H1 (cell line): Measurements from ENCODE around the gene MRC2. TPM values are rescaled to one million over a fixed set of nuclear protein-coding genes. Genes with fewer than 3 reads are reported as not detected.

ENCODE experiments used
- CTCF ChIA-PET: fragments of 300-600 bp; sonication (Branson Sonifier 250); formaldehyde crosslinking; loops from one replicate; lab custom pipeline; 2021; ENCODE audit not compliant: partially characterized antibody; lab: Charles Lee
- POLR2A ChIA-PET: fragments of 300-600 bp; sonication (Branson Sonifier 250); formaldehyde crosslinking; loops from one replicate; lab custom pipeline; 2021; ENCODE audit warnings: inconsistent platforms; ENCODE audit not compliant: partially characterized antibody; lab: Charles Lee
- DNase-seq, 2 experiments: peaks; one replicate each; pipeline versions ENCODE4 v3.0.0 to v3.0.0-alpha.2; 2010 to 2022; ENCODE audit warnings: low spot score in 2 of 2, low read depth in 1 of 2, mixed read lengths in 1 of 2
- FAIRE-seq: peaks from 2 replicates; lab custom pipeline; 2011; peaks lifted over from hg19 to GRCh38; lab: Jason Lieb, UNC
- H2AFZ ChIP-seq: 2 replicates; pipeline ENCODE4 v1.8.1; 2012; ENCODE audit warnings: low read length, inconsistent platforms
- H2AK5ac ChIP-seq: 2 replicates; pipeline ENCODE4 v1.6.1; 2013; ENCODE audit warnings: low read depth, low read length
- H2BK120ac ChIP-seq: replicated peaks from 2 replicates; pipeline ENCODE3; 2013; ENCODE audit warnings: low read depth, low read length, inconsistent platforms
- H2BK12ac ChIP-seq: 2 replicates; pipeline ENCODE4 v1.6.1; 2013; ENCODE audit warnings: low read depth, low read length
- H2BK15ac ChIP-seq: 2 replicates; pipeline ENCODE4 v1.6.1; 2013; ENCODE audit warnings: low read length
- H2BK20ac ChIP-seq: 2 replicates; pipeline ENCODE4 v1.6.1; 2013; ENCODE audit warnings: low read length
- H2BK5ac ChIP-seq: 2 replicates; pipeline ENCODE4 v1.6.1; 2013; ENCODE audit warnings: low read depth, low read length
- H3K14ac ChIP-seq: 2 replicates; pipeline ENCODE4 v1.6.1; 2013; ENCODE audit warnings: inconsistent platforms; ENCODE audit not compliant: insufficient read length
- H3K18ac ChIP-seq: 2 replicates; pipeline ENCODE4 v1.6.1; 2013; ENCODE audit warnings: low read length; ENCODE audit errors: extremely low read depth
- H3K23ac ChIP-seq: 2 replicates; pipeline ENCODE4 v1.6.1; 2013; ENCODE audit warnings: inconsistent platforms; ENCODE audit not compliant: insufficient read length
- H3K23me2 ChIP-seq: 2 replicates; pipeline ENCODE4 v1.6.1; 2013; ENCODE audit warnings: low read depth, low read length
- H3K27ac ChIP-seq: 2 replicates; pipeline ENCODE4 v1.6.1; 2011; ENCODE audit warnings: low read depth, low read length, inconsistent platforms
- H3K27me3 ChIP-seq, 4 experiments: replicated peaks in 1 of 4; 1 replicate in 1 of 4; 2 replicates in 3 of 4; pipeline versions ENCODE4 v1.6.1 to v1.8.1; 2011 to 2013; ENCODE audit warnings: low read length in 3 of 4, mild to moderate bottlenecking in 3 of 4, inconsistent platforms in 2 of 4, mixed read lengths in 2 of 4, moderate library complexity in 1 of 4; ENCODE audit not compliant: control insufficient read depth in 3 of 4, insufficient read depth in 3 of 4; ENCODE audit errors: extremely low read depth in 1 of 4
- H3K36me3 ChIP-seq, 4 experiments: 2 replicates each; pipeline versions ENCODE4 v1.6.1 to v1.8.1; 2011 to 2013; ENCODE audit warnings: mild to moderate bottlenecking in 4 of 4, low read length in 3 of 4, moderate library complexity in 2 of 4, control low read depth in 1 of 4, inconsistent platforms in 1 of 4; ENCODE audit not compliant: insufficient read depth in 4 of 4, control insufficient read depth in 2 of 4
- H3K4ac ChIP-seq: replicated peaks from 2 replicates; pipeline ENCODE3; 2013; ENCODE audit warnings: low read length, low read depth, mixed read lengths, inconsistent platforms; ENCODE audit not compliant: insufficient read length
- H3K4me1 ChIP-seq, 4 experiments: replicated peaks in 1 of 4; 1 replicate in 1 of 4; 2 replicates in 3 of 4; pipeline versions ENCODE4 v1.6.1 to v1.8.1; 2011 to 2013; ENCODE audit warnings: low read length in 3 of 4, inconsistent platforms in 2 of 4, mixed read lengths in 1 of 4; ENCODE audit not compliant: insufficient read depth in 4 of 4, control insufficient read depth in 3 of 4
- H3K4me2 ChIP-seq, 2 experiments: 2 replicates each; pipeline versions ENCODE4 v1.6.1 to v1.8.1; 2011 to 2013; ENCODE audit warnings: low read depth in 2 of 2, low read length in 2 of 2, control low read depth in 1 of 2, inconsistent platforms in 1 of 2, mild to moderate bottlenecking in 1 of 2; ENCODE audit not compliant: insufficient read depth in 1 of 2
- H3K4me3 ChIP-seq, 4 experiments: fragments of 200-600, 300-600 bp in 1 of 4; sonication (generic), shearing (Covaris generic), sonication (Bioruptor Twin) in 1 of 4; 2 replicates each; pipeline versions ENCODE4 v1.5.1 to v1.8.1; 2011 to 2016; ENCODE audit warnings: low read length in 4 of 4, low read depth in 3 of 4, control low read depth in 2 of 4, inconsistent platforms in 2 of 4, mild to moderate bottlenecking in 2 of 4, mixed read lengths in 1 of 4, moderate library complexity in 1 of 4; ENCODE audit not compliant: insufficient read depth in 2 of 4; ENCODE audit errors: extremely low read depth in 1 of 4
- H3K56ac ChIP-seq: replicated peaks from 2 replicates; pipeline ENCODE3; 2013; ENCODE audit warnings: low read depth, mild to moderate bottlenecking, mixed read lengths, low read length, inconsistent platforms; ENCODE audit not compliant: insufficient read length
- H3K79me1 ChIP-seq: 2 replicates; pipeline ENCODE4 v1.6.1; 2013; ENCODE audit warnings: low read depth, low read length, control low read depth
- H3K79me2 ChIP-seq, 2 experiments: 2 replicates each; pipeline versions ENCODE4 v1.6.1 to v1.8.1; 2012 to 2013; ENCODE audit warnings: low read length in 2 of 2, mild to moderate bottlenecking in 2 of 2, inconsistent platforms in 1 of 2; ENCODE audit not compliant: insufficient read depth in 2 of 2, control insufficient read depth in 1 of 2
- H3K9ac ChIP-seq, 4 experiments: replicated peaks in 1 of 4; 1 replicate in 1 of 4; 2 replicates in 3 of 4; pipeline versions ENCODE4 v1.6.1 to v1.8.1; 2011 to 2013; ENCODE audit warnings: low read depth in 3 of 4, low read length in 3 of 4, control low read depth in 2 of 4, mild to moderate bottlenecking in 2 of 4, moderate library complexity in 2 of 4, inconsistent platforms in 1 of 4; ENCODE audit errors: extremely low read depth in 1 of 4
- H3K9me3 ChIP-seq, 2 experiments: 2 replicates each; pipeline versions ENCODE4 v1.6.1 to v1.8.1; 2012 to 2013; ENCODE audit warnings: mild to moderate bottlenecking in 2 of 2, moderate library complexity in 2 of 2, control low read depth in 1 of 2, inconsistent platforms in 1 of 2, low read depth in 1 of 2, low read length in 1 of 2, mixed read lengths in 1 of 2; ENCODE audit not compliant: insufficient read depth in 2 of 2
- H4K20me1 ChIP-seq, 2 experiments: replicated peaks in 1 of 2; 2 replicates each; pipeline versions ENCODE3 to v1.8.1; 2011 to 2013; ENCODE audit warnings: inconsistent platforms in 2 of 2, low read length in 2 of 2, mild to moderate bottlenecking in 1 of 2; ENCODE audit not compliant: insufficient read depth in 2 of 2, control insufficient read depth in 1 of 2
- H4K5ac ChIP-seq: 2 replicates; pipeline ENCODE4 v1.6.1; 2013; ENCODE audit warnings: low read length, low read depth, mixed read lengths, inconsistent platforms; ENCODE audit not compliant: insufficient read length
- H4K8ac ChIP-seq: 2 replicates; pipeline ENCODE4 v1.8.0; 2013; ENCODE audit warnings: mild to moderate bottlenecking, moderate library complexity, low read length, inconsistent platforms; ENCODE audit not compliant: insufficient read depth; ENCODE audit errors: extremely low read depth
- H4K91ac ChIP-seq: replicated peaks from 2 replicates; pipeline ENCODE3; 2013; ENCODE audit warnings: low read length, mixed read lengths, inconsistent platforms; ENCODE audit not compliant: insufficient read length
- ASH2L ChIP-seq: fragments of 200-600, 300-600 bp; sonication (generic); IDR thresholded peaks from one replicate; pipeline ENCODE4 v1.7.1; 2017; ENCODE audit warnings: low read length
- CHD2 ChIP-seq: IDR thresholded peaks from 2 replicates; pipeline ENCODE4 v1.6.1; 2012; ENCODE audit warnings: low read length, improper control_type of control experiment
- HDAC2 ChIP-seq, 2 experiments: fragments of 300-600 bp in 1 of 2; sonication (generic) in 1 of 2; IDR thresholded peaks; 2 replicates each; pipeline ENCODE4 v1.6.1; 2011 to 2012; ENCODE audit warnings: low read depth in 2 of 2, low read length in 2 of 2, mild to moderate bottlenecking in 2 of 2, moderate library complexity in 2 of 2, borderline replicate concordance in 1 of 2, inconsistent platforms in 1 of 2
- JUND ChIP-seq: IDR thresholded peaks from 2 replicates; pipeline ENCODE4 v1.6.1; 2011; ENCODE audit warnings: mild to moderate bottlenecking, improper control_type of control experiment, low read length
- NANOG ChIP-seq: IDR thresholded peaks from 2 replicates; pipeline ENCODE4 v1.6.1; 2011; ENCODE audit warnings: low read length, low read depth, mild to moderate bottlenecking, inconsistent platforms; ENCODE audit not compliant: insufficient read depth, poor library complexity, severe bottlenecking
- PHF8 ChIP-seq: fragments of 200-600 bp; sonication (generic); conservative IDR thresholded peaks from 2 replicates; pipeline ENCODE4 v1.7.1; 2012; ENCODE audit warnings: low read depth, mild to moderate bottlenecking, inconsistent platforms, low read length, moderate library complexity
- POLR2AphosphoS5 ChIP-seq: IDR thresholded peaks from 2 replicates; pipeline ENCODE4 v1.6.1; 2011; ENCODE audit warnings: low read depth, low read length
- SAP30 ChIP-seq: fragments of 300-600 bp; sonication (generic); IDR thresholded peaks from 2 replicates; pipeline ENCODE4 v1.7.1; 2012; ENCODE audit warnings: low read length, moderate library complexity, mild to moderate bottlenecking, inconsistent platforms; ENCODE audit not compliant: insufficient read depth, insufficient replicate concordance
- SP4 ChIP-seq: IDR thresholded peaks from 2 replicates; pipeline ENCODE4 v1.6.1; 2012; ENCODE audit warnings: low read length, inconsistent platforms
- SUZ12 ChIP-seq: fragments of 200-600 bp; sonication (generic); IDR thresholded peaks from 2 replicates; pipeline ENCODE4 v1.6.1; 2012; ENCODE audit warnings: mild to moderate bottlenecking, inconsistent platforms, low read length, moderate library complexity, mixed read lengths
- ZNF274 ChIP-seq: IDR thresholded peaks from 2 replicates; pipeline ENCODE4 v1.7.0; 2012; ENCODE audit warnings: low read length, borderline replicate concordance; ENCODE audit errors: extremely low read depth
- WGBS, 2 experiments: shearing (Covaris generic) in 1 of 2; methylation state at CpG; one replicate each; pipeline versions ENCODE4 v1.1.6 to v1.1.7; 2013 to 2015; ENCODE audit warnings: low lambda C conversion rate in 2 of 2, mixed read lengths in 2 of 2, inconsistent platforms in 1 of 2, low coverage in 1 of 2, missing lambda C conversion rate in 1 of 2; ENCODE audit not compliant: insufficient replicate concordance in 2 of 2, insufficient coverage in 1 of 2, insufficient read length in 1 of 2; ENCODE audit errors: extremely low coverage in 1 of 2, missing lambda C conversion rate in 1 of 2; 5-methylcytosine and 5-hydroxymethylcytosine counted together
- polyA plus RNA-seq, 7 experiments: library from polyadenylated mRNA; depleted of rRNA in 3 of 7; stranded (reverse) in 5 of 7; unstranded in 2 of 7; fragments of >200 nt in 5 of 7; fragments of 200-250 nt in 2 of 7; gene quantifications; 1 replicate in 5 of 7; 2 replicates in 1 of 7; 4 replicates in 1 of 7; pipeline versions ENCODE4 v1.2.1 to v1.2.3, GENCODE V29; 2011 to 2013; ENCODE audit warnings: missing spikeins in 2 of 7, mixed read lengths in 2 of 7
- total RNA-seq: library from RNA; stranded (reverse); fragmentation: NEBNext Ultra II Directional; extraction: Animal tissue kit (Norgen Biotek cat#: 25700); gene quantifications from 2 replicates; pipeline ENCODE4 v1.2.1, GENCODE V29; 2021
- TF ChIP-seq, protein P1 (sequence below): IDR thresholded peaks from 2 replicates; pipeline ENCODE4 v1.6.1; 2012; ENCODE audit warnings: inconsistent platforms

Gene MRC2
- total and polyA plus RNA-seq, 2 of the 8 experiments (the other 6 are each of a cell fraction or from before 2014, with no cell fraction given): 7.0 to 24.2 TPM

DNA sequence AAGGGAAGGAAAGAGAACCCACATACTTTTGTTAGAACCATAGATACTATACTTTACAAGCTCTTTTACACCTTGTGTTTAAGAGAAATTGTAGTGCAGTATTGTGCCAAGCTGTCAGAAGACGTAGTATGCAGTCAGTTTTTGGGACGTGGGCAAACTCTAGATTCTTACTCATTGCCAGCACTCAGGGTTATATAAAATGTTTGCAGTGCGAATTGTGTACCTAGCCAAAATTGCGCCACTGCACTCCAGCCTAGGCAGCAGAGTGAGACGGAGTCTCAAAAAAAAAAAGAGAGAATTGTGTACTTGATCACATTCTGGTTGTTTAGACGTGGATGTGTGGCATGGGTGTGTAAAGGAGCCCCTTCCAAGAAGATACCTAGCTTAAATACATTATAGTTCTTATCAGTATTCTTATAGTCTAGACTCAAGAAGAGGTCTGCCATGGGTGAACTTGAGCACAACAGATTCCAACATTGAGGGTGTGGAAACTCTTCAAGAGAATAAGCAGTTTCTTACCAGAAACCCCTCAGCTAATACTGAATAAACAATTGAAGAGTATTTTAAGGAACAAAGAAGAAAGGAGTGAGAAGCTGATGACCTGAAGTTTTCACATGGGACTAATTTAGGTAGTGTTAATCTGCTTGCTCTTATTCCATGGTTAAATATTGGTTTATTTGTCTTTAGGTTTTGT lies 27.4 kb upstream of the MRC2 start:
- no peak overlapping the region for H3K18ac ChIP-seq
- no peak overlapping the region for H2BK20ac ChIP-seq
- no peak overlapping the region for H2AK5ac ChIP-seq
- H2BK12ac ChIP-seq: no peak overlapping the region
- POLR2A ChIA-PET: no interaction called here
- H4K91ac ChIP-seq: no peak overlapping the region
- H4K5ac ChIP-seq: no peak overlapping the region
- H3K4me2 ChIP-seq: no peak overlapping the region
- no peaks in the 10 kb centered on the region for H3K79me1 ChIP-seq
- H3K4me1 ChIP-seq: no peaks in the 10 kb centered on the region
- no peak overlapping the region for H2BK15ac ChIP-seq
- no peak overlapping the region for H3K56ac ChIP-seq
- no peaks in the 10 kb centered on the region for H3K79me2 ChIP-seq
- H3K9ac ChIP-seq: no peak overlapping the region
- H2BK5ac ChIP-seq: no peak overlapping the region
- H3K27me3 ChIP-seq: no peaks in the 10 kb centered on the region
- H3K9me3 ChIP-seq: no peaks in the 10 kb centered on the region; a peak in 1 of 4 replicates
- H2AFZ ChIP-seq: no peak overlapping the region
- H3K4me3 ChIP-seq: no peak overlapping the region
- H3K14ac ChIP-seq: no peak overlapping the region
- no peak overlapping the region for H3K23ac ChIP-seq
- H3K23me2 ChIP-seq: no peaks in the 10 kb centered on the region
- H3K4ac ChIP-seq: no peak overlapping the region
- peaks cover 0 to 2% of the 10 kb centered on the region in 2 experiments for H4K20me1 ChIP-seq
- H4K8ac ChIP-seq: no peak overlapping the region
- no peak overlapping the region for H3K27ac ChIP-seq
- FAIRE-seq: no peak
- WGBS, 2 experiments: 86% methylated on average over 6 of the region's 6 CpGs; no CpG with 5 or more reads in 1 of the 2 experiments
- no peak for DNase-seq
- CTCF ChIA-PET: interaction anchor here (0.6 kb wide), 2 partner anchors 272 to 423 kb away, joined by 3 to 4 read pairs; no protein-coding TSS in a partner anchor
- H3K36me3 ChIP-seq: peaks cover 2 to 71% (median 22%) of the 10 kb centered on the region in 4 experiments; a peak in 7 of 8 replicates
- H2BK120ac ChIP-seq: no peak overlapping the region
- TF ChIP-seq HDAC2 (IDR thresholded peaks at IDR 0.05; ENCODE audit: borderline replicate concordance in 1 of 2, low read depth in 2 of 2, low read length in 2 of 2) (no peak), POLR2AphosphoS5 (no peak), SUZ12 (no peak), ZNF274 (no peak), ASH2L (no peak), CHD2 (no peak), SAP30 (no peak), NANOG (no peak), SP4 (no peak), PHF8 (no peak), JUND (no peak)
- TF ChIP-seq, protein P1, sequence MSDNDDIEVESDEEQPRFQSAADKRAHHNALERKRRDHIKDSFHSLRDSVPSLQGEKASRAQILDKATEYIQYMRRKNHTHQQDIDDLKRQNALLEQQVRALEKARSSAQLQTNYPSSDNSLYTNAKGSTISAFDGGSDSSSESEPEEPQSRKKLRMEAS: no peak
